PC-3 (cell line): ENCODE results near the gene NECAB2. TPM values are rescaled to one million over a fixed set of nuclear protein-coding genes. Genes with fewer than 3 reads are reported as not detected.

Experiments used
- ATAC-seq: fragments of 200-7000 bp; cut with Tn5 transposase; 2 replicates; pipeline ENCODE4 v1.9.1; 2020; ENCODE audit warnings: mild to moderate bottlenecking, moderate library complexity
- BruUV-seq: library from RNA; stranded (reverse); fragments of 400-500 nt; replicated peaks from 2 replicates; lab custom pipeline; 2021; lab: Mats Ljungman, UMichigan
- CTCF ChIA-PET: fragments of 300-600 bp; sonication (Branson Sonifier 250); formaldehyde crosslinking; loops from one replicate; lab custom pipeline; 2022; ENCODE audit warnings: antibody characterized with exemption; lab: Charles Lee
- POLR2A ChIA-PET: fragments of 300-600 bp; sonication (Branson Sonifier 250); formaldehyde crosslinking; loops from one replicate; lab custom pipeline; 2022; ENCODE audit warnings: antibody characterized with exemption; ENCODE audit not compliant: unreplicated experiment; lab: Charles Lee
- DNase-seq: peaks from one replicate; pipeline ENCODE4 v3.0.0-alpha.2; 2015
- H2AFZ ChIP-seq: fragments of 300-600 bp; sonication (generic); 2 replicates; pipeline ENCODE4 v1.6.0; 2016; ENCODE audit warnings: antibody characterized with exemption, low read length
- H3F3A ChIP-seq: fragments of 300-600 bp; sonication (generic); one replicate; pipeline ENCODE4 v1.6.0; 2017; ENCODE audit warnings: antibody characterized with exemption, low read length, control low read depth, mild to moderate bottlenecking; ENCODE audit not compliant: unreplicated experiment
- H3K27ac ChIP-seq: fragments of 300-600 bp; sonication (generic); 2 replicates; pipeline ENCODE4 v1.5.1; 2016; ENCODE audit warnings: mild to moderate bottlenecking, low read length
- H3K27me3 ChIP-seq: fragments of 300-600 bp; sonication (generic); 2 replicates; pipeline ENCODE4 v1.6.1; 2016; ENCODE audit warnings: low read length, mixed read lengths
- H3K36me3 ChIP-seq: fragments of 300-600 bp; sonication (generic); 2 replicates; pipeline ENCODE4 v1.6.1; 2016; ENCODE audit warnings: low read depth, mixed run types, low read length, mixed read lengths
- H3K4me1 ChIP-seq: fragments of 300-600 bp; sonication (generic); 2 replicates; pipeline ENCODE4 v1.5.1; 2016; ENCODE audit warnings: low read length; ENCODE audit not compliant: insufficient read depth
- H3K4me2 ChIP-seq: fragments of 300-600 bp; sonication (generic); 2 replicates; pipeline ENCODE4 v1.6.0; 2016; ENCODE audit warnings: low read length
- H3K4me3 ChIP-seq: fragments of 300-600 bp; sonication (generic); 2 replicates; pipeline ENCODE4 v1.5.1; 2016; ENCODE audit warnings: mild to moderate bottlenecking, low read length, mixed read lengths
- H3K79me2 ChIP-seq: fragments of 300-600 bp; sonication (generic); 2 replicates; pipeline ENCODE4 v1.6.1; 2017; ENCODE audit warnings: low read length, mixed read lengths
- H3K9ac ChIP-seq: fragments of 300-600 bp; sonication (generic); 2 replicates; pipeline ENCODE4 v1.6.0; 2016; ENCODE audit warnings: mild to moderate bottlenecking, low read length
- H3K9me2 ChIP-seq: fragments of 300-600 bp; sonication (generic); replicated peaks from 2 replicates; pipeline ENCODE4 v1.6.1; 2016; ENCODE audit warnings: mixed run types, low read length, mixed read lengths
- H3K9me3 ChIP-seq: fragments of 300-600 bp; sonication (generic); 2 replicates; pipeline ENCODE4 v1.6.1; 2016; ENCODE audit warnings: low read length, mixed read lengths
- H4K20me1 ChIP-seq: fragments of 300-600 bp; sonication (generic); 2 replicates; pipeline ENCODE4 v1.6.1; 2016; ENCODE audit warnings: low read length, mixed read lengths
- CTCF ChIP-seq: fragments of 300-600 bp; sonication (generic); conservative IDR thresholded peaks from 2 replicates; pipeline ENCODE4 v1.5.1; 2017; ENCODE audit warnings: antibody characterized with exemption, low read depth, mild to moderate bottlenecking, low read length
- EZH2 ChIP-seq: fragments of 300-600 bp; sonication (generic); IDR thresholded peaks from one replicate; pipeline ENCODE4 v1.6.1; 2017; ENCODE audit warnings: antibody characterized with exemption, mild to moderate bottlenecking, low read length; ENCODE audit not compliant: unreplicated experiment
- EZH2phosphoT487 ChIP-seq: fragments of 300-600 bp; sonication (generic); IDR thresholded peaks from 2 replicates; pipeline ENCODE4 v1.6.1; 2018; ENCODE audit warnings: mild to moderate bottlenecking, antibody characterized with exemption, low read length, borderline replicate concordance
- intact Hi-C: fragments of 100-400 bp; cut with micrococcal nuclease; formaldehyde crosslinking; loops from 2 replicates; pipeline ENCODE4 v1.9.0; 2023
- total RNA-seq: library from RNA; depleted of rRNA; stranded (reverse); fragments of >200 nt; gene quantifications from 2 replicates; pipeline ENCODE4 v1.2.3, GENCODE V29; 2014

Gene NECAB2
- total RNA-seq, 1 experiment from 2014 or later, result 0.22 TPM

DNA sequence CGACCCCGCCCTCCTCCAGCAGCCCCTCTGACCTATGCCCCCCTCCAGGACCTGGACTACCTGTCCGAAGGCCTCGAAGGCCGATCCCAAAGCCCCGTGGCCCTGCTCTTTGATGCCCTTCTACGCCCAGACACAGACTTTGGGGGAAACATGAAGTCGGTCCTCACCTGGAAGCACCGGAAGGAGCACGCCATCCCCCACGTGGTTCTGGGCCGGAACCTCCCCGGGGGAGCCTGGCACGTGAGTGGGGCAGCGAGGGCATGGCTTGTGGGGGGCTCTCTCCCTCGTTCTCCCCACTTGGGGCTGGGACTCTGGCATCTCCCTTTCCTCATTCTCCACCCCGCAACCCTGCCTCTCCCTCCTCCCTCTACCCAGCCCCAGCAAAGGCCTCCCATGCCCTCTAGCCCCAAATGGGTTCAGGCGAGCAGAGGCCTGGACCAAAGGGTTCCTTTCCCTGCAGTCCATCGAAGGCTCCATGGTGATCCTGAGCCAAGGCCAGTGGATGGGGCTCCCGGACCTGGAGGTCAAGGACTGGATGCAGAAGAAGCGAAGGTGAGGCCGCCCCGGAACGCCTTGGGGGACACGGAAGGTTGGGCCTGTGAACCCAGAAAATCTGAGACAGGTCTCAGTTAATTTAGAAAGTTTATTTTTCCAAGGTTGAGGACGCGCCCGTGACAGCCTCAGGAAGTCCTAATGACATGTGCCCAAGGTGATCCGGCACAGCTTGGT is 7.4 kb upstream of the NECAB2 start:
- H3K9me2 ChIP-seq, result no peaks in the 10 kb centered on the region
- no peaks in the 10 kb centered on the region for H3K79me2 ChIP-seq
- no peaks in the 10 kb centered on the region for H3K4me1 ChIP-seq
- DNase-seq (no peak), ATAC-seq (no peak)
- no peak for TF ChIP-seq EZH2phosphoT487
- TF ChIP-seq CTCF, result no peak
- TF ChIP-seq EZH2, result no peak
- H2AFZ ChIP-seq, result no peak overlapping the region
- no peak overlapping the region for H3K27ac ChIP-seq
- no peaks in the 10 kb centered on the region for H3K9me3 ChIP-seq
- ChIA-PET CTCF (no interaction called here), POLR2A (no interaction called here)
- H3F3A ChIP-seq, result no peaks in the 10 kb centered on the region
- H3K36me3 ChIP-seq, result no peaks in the 10 kb centered on the region; the same call in 1 of the 2 replicates
- no peaks in the 10 kb centered on the region for H3K27me3 ChIP-seq
- intact Hi-C loops, result no loop called here
- H4K20me1 ChIP-seq, result no peaks in the 10 kb centered on the region
- no TSS peak for BruUV-seq
- H3K9ac ChIP-seq, result no peak overlapping the region
- no peak overlapping the region for H3K4me2 ChIP-seq
- no peak overlapping the region for H3K4me3 ChIP-seq

GRCh38 chr16:83961591-83961990 is 6.5 kb upstream of the NECAB2 start:
- TF ChIP-seq CTCF, result no peak
- TF ChIP-seq EZH2phosphoT487, result no peak
- TF ChIP-seq EZH2, result no peak
- Histone ChIP-seq H3K4me3 (no peak overlapping the region), H3F3A (no peaks in the 10 kb centered on the region), H3K27me3 (no peaks in the 10 kb centered on the region), H3K27ac (no peak overlapping the region), H3K9me3 (no peaks in the 10 kb centered on the region), H3K79me2 (no peaks in the 10 kb centered on the region), H4K20me1 (no peaks in the 10 kb centered on the region), H3K9ac (no peak overlapping the region), H3K4me1 (no peaks in the 10 kb centered on the region), H3K4me2 (no peak overlapping the region), H3K9me2 (no peaks in the 10 kb centered on the region), H3K36me3 (no peaks in the 10 kb centered on the region; the same call in 1 of the 2 replicates), H2AFZ (no peak overlapping the region)
- CTCF ChIA-PET, result no interaction called here
- no peak for ATAC-seq
- DNase-seq, result no peak
- no TSS peak for BruUV-seq
- intact Hi-C loops, result no loop called here
- POLR2A ChIA-PET, result no interaction called here
